Lower lobe of right lung (tissue), 2 donors: ENCODE data around the gene CPLX3. TPM values are rescaled to one million over a fixed set of nuclear protein-coding genes. Genes with fewer than 3 reads are reported as not detected.
A peak's percentile ranks its signal among the peaks of the same experiment; 100 is the strongest.

ENCODE experiments used
- ATAC-seq, 2 donors: fragments of 200-7000 bp; cut with Tn5 transposase; one replicate each; pipeline ENCODE4 v1.9.1; 2020 to 2022; ENCODE audit warnings: mild to moderate bottlenecking in 2 of 2, moderate library complexity in 2 of 2
- DNase-seq: peaks from one replicate; pipeline ENCODE4 v3.0.0-alpha.2; 2020
- H3K27ac ChIP-seq: fragments of 200-600 bp; one replicate; pipeline ENCODE4 v1.8.0; 2022
- H3K27me3 ChIP-seq: fragments of 200-600 bp; one replicate; pipeline ENCODE4 v1.8.0; 2022; ENCODE audit warnings: low read depth
- H3K36me3 ChIP-seq: fragments of 200-600 bp; one replicate; pipeline ENCODE4 v1.8.0; 2022; ENCODE audit warnings: mild to moderate bottlenecking
- H3K4me1 ChIP-seq: fragments of 200-600 bp; one replicate; pipeline ENCODE4 v1.8.0; 2022
- H3K4me3 ChIP-seq: fragments of 200-600 bp; one replicate; pipeline ENCODE4 v1.8.0; 2022; ENCODE audit warnings: mild to moderate bottlenecking
- H3K9me3 ChIP-seq: fragments of 200-600 bp; one replicate; pipeline ENCODE4 v1.8.0; 2022
- CTCF ChIP-seq: fragments of 200-600 bp; IDR thresholded peaks from one replicate; pipeline ENCODE4 v1.8.0; 2022; ENCODE audit warnings: antibody characterized with exemption, mild to moderate bottlenecking
- intact Hi-C: fragments of 100-400 bp; cut with DNase I; formaldehyde crosslinking; loops from one replicate; pipeline ENCODE4 v1.11.0; 2022
- total RNA-seq: library from RNA; stranded (reverse); fragmentation: NEBNext Ultra II Directional; extraction: Animal tissue kit (Norgen Biotek cat#: 25700); gene quantifications from one replicate; pipeline ENCODE4 v1.2.1, GENCODE V29; 2021
- donor health status: DM: no; HTN: yes; CAD: no; lungs with severe emphysema.

CPLX3 gene
- total RNA-seq, 1 donor from 2014 or later = not detected

- peaks cover 21% of the 10 kb centered on the region for H3K36me3 ChIP-seq
- TF ChIP-seq CTCF = no peak
- H3K27ac ChIP-seq = no peak overlapping the region
- no peak overlapping the region for H3K4me3 ChIP-seq
- intact Hi-C loops = no loop called here
- no peak for ATAC-seq
- H3K27me3 ChIP-seq = peaks cover 2% of the 10 kb centered on the region
- no peak for DNase-seq
- H3K9me3 ChIP-seq = no peaks in the 10 kb centered on the region
- H3K4me1 ChIP-seq = no peaks in the 10 kb centered on the region
Observed at GRCh38 chr15:74833376-74834107, 7.1 kb downstream of the CPLX3 start.

DNA sequence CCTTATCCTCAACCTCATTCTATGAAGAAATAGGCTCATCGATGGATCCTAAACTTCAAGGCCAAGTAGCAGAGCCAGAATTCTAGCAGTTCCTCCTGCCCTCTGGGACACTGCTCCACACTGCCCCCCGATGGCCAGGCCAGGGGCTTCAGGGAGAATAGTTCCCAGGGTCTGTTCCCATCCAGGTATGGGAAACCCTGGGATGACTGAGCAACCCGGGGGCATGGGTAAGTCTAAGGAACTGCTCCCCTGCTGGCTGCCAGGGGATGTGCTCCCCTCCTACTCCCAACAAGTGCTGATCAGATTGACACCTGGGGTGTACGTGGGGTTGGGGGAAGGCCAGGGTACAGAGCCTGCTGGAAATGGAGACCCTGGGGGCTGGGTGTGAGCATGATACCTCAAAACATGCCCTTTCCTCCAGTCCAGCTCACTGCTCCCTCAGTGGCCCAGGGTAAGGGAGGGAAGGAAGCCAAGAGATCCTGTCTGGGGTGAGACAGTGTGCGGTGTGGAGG is 8.9 kb downstream of the CPLX3 start:
- ATAC-seq (peak; percentile 72 to 74), DNase-seq (peak; percentile 71)
- no peaks in the 10 kb centered on the region for H3K27me3 ChIP-seq
- H3K9me3 ChIP-seq = no peaks in the 10 kb centered on the region
- intact Hi-C loops = no loop called here
- peak; percentile 77 for TF ChIP-seq CTCF
- no peaks in the 10 kb centered on the region for H3K4me1 ChIP-seq
- peaks cover 38% of the 10 kb centered on the region for H3K36me3 ChIP-seq
- H3K4me3 ChIP-seq = no peak overlapping the region
- no peak overlapping the region for H3K27ac ChIP-seq

- intact Hi-C loops = no loop called here
- H3K27ac ChIP-seq = no peak overlapping the region
- H3K9me3 ChIP-seq = no peaks in the 10 kb centered on the region
Observed at GRCh38 chr15:74836846-74837245, 10.4 kb downstream of the CPLX3 start.

GRCh38 chr15:74837482-74838136 is 11.2 kb downstream of the CPLX3 start:
- TF ChIP-seq CTCF = no peak
- Histone ChIP-seq H3K4me3 (no peak overlapping the region), H3K36me3 (peaks cover 38% of the 10 kb centered on the region), H3K27me3 (no peaks in the 10 kb centered on the region), H3K4me1 (peaks cover 9% of the 10 kb centered on the region), H3K9me3 (no peaks in the 10 kb centered on the region), H3K27ac (no peak overlapping the region)
- intact Hi-C loops = no loop called here
- DNase-seq = no peak
- ATAC-seq = no peak

More at GRCh38 chr15:74836846-74837245, 10.4 kb downstream of the CPLX3 start:
- ATAC-seq (no peak), DNase-seq (no peak)
- H3K36me3 ChIP-seq = peaks cover 38% of the 10 kb centered on the region
- TF ChIP-seq CTCF = no peak
- H3K4me1 ChIP-seq = peaks cover 2% of the 10 kb centered on the region
- H3K27me3 ChIP-seq = no peaks in the 10 kb centered on the region
- no peak overlapping the region for H3K4me3 ChIP-seq

DNA sequence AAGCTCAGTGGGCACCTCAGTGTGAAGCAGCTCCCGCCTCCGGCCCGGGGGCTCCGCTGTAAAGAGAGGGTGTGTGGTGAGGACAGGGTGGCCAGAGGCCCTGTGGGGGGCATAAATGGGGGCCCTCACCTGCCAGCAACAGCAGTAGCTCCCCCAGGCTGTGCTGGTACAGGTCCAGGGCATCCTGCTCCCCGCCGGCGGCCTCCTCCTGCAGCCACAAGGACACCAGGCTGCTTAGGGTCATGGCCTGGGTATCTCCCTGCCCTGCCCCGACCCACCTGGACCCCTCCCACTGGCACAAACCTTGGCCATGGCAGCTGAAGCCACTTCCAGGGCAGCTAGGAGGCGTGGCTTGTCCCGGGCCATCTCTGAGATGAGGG is 11.7 kb downstream of the CPLX3 start:
- peaks cover 10% of the 10 kb centered on the region for H3K4me1 ChIP-seq
- H3K27ac ChIP-seq = no peak overlapping the region
- no peak overlapping the region for H3K4me3 ChIP-seq
- no peak for TF ChIP-seq CTCF
- no peaks in the 10 kb centered on the region for H3K27me3 ChIP-seq
- intact Hi-C loops = no loop called here
- peaks cover 38% of the 10 kb centered on the region for H3K36me3 ChIP-seq
- DNase-seq (no peak), ATAC-seq (no peak)
- no peaks in the 10 kb centered on the region for H3K9me3 ChIP-seq
